Peyer's patch (tissue), 4 donors: ENCODE measurements around the gene MLXIP.

ENCODE experiments used
- CTCF ChIP-seq, 6 experiments: fragments of 450-650 bp in 4 of 6; fragments of 200-600 bp in 2 of 6; sonication (generic) in 1 of 6; IDR thresholded peaks; one replicate each; pipeline ENCODE4 v1.5.1; 2017 to 2019; ENCODE audit warnings: antibody characterized with exemption in 6 of 6, mild to moderate bottlenecking in 3 of 6, moderate library complexity in 1 of 6
- POLR2A ChIP-seq, 2 donors: fragments of 450-650 bp; IDR thresholded peaks; one replicate each; pipeline ENCODE4 v1.5.1; 2017; ENCODE audit warnings: antibody characterized with exemption in 2 of 2, mild to moderate bottlenecking in 2 of 2, moderate library complexity in 2 of 2

GRCh38 chr12:122158700-122159285 is 80.2 kb downstream of the MLXIP start:
- no peak for TF ChIP-seq CTCF (IDR thresholded peaks at IDR 0.05)
- no peak for TF ChIP-seq POLR2A (IDR thresholded peaks at IDR 0.05)
